Measurements from ENCODE around the gene ZCCHC14.
"Not testable (repeated sequence)": the region's sequence is repeated elsewhere in the genome, so short reads cannot be mapped to it uniquely, and the experiment has no call there.

DNA sequence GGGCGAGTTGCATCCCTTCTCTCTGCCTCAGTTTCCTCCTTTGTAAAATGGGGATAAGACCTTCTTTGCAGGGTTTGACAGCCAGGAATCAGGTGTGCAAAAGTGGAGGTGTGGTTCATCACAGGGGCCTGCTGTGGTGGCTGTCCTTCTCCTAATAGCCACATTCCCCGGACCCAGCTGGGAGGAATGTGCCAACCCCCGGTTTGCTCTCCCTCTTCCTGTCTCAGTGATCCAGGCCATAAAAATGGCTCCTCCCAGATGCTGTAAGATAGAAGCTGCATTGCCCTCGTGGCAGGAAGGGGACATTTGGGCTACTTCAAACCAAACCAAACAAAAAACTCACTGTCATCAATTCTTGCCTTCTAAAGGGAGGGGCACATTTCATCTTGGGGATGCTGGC lies 26.3 kb upstream of the ZCCHC14 start:
- not testable (repeated sequence) for TF ChIP-seq CTCF (IDR thresholded peaks at IDR 0.05); POLR2A (IDR thresholded peaks at IDR 0.05; ENCODE audit: low read depth); EP300 (IDR thresholded peaks at IDR 0.05); POLR2AphosphoS5 (IDR thresholded peaks at IDR 0.05)

All from esophagus muscularis mucosa (tissue), 4 donors.